ENCODE measurements around the gene TRPM6. TPM values are rescaled to one million over a fixed set of nuclear protein-coding genes. Genes with fewer than 3 reads are reported as not detected.

TRPM6 gene
- total RNA-seq, 1 experiment from 2014 or later = 0.57 TPM

- TF ChIP-seq CTCF (conservative IDR thresholded peaks at IDR 0.05) = no peak
- Histone ChIP-seq H3K4ac (ENCODE audit: low read depth, low read length) (no peak overlapping the region), H4K20me1 (ENCODE audit: control insufficient read depth, insufficient read depth, insufficient read length) (no peaks in the 10 kb centered on the region)
These were observed 158.5 kb downstream of the TRPM6 start for GRCh38 chr9:74729136-74729695.

More at GRCh38 chr9:74729136-74729695, 158.5 kb downstream of the TRPM6 start:
- Mint-ChIP-seq H3K4me1 (peaks cover 28 to 31% of the 10 kb centered on the region in 2 experiments), H3K27me3 (ENCODE audit: low read depth) (no peaks in the 10 kb centered on the region), H3K36me3 (ENCODE audit: insufficient read depth in 1 of 3, low read depth in 3 of 3) (no peaks in the 10 kb centered on the region), H3K9me3 (no peaks in the 10 kb centered on the region), H3K4me3 (no peak overlapping the region), H3K27ac (peak overlapping the region in 2 of 3 experiments; percentile 1 to 5; a peak in 2 of 7 replicates)
- Histone ChIP-seq H3K4me1 (ENCODE audit: insufficient read depth, low read length) (no peaks in the 10 kb centered on the region), H3K23ac (ENCODE audit: insufficient read length, low read depth, low read length) (no peak overlapping the region), H2AFZ (ENCODE audit: low read length) (no peak overlapping the region), H2AK5ac (ENCODE audit: insufficient read length, low read length) (no peak overlapping the region), H4K5ac (ENCODE audit: insufficient read length, low read depth, low read length) (no peak overlapping the region), H3K23me2 (ENCODE audit: insufficient read length, low read depth, low read length, poor library complexity, severe bottlenecking) (no peaks in the 10 kb centered on the region), H3K79me1 (ENCODE audit: insufficient read depth, low read depth, low read length, poor library complexity, severe bottlenecking) (no peaks in the 10 kb centered on the region), H2BK15ac (ENCODE audit: low read depth, low read length) (no peak overlapping the region), H2BK20ac (ENCODE audit: low read depth, low read length, poor library complexity, severe bottlenecking) (no peak overlapping the region), H3T11ph (ENCODE audit: low read length) (no peak overlapping the region), H3K4me2 (ENCODE audit: insufficient read depth, insufficient read length, low read length) (no peak overlapping the region), H4K91ac (ENCODE audit: insufficient read length, low read depth, low read length) (no peak overlapping the region), H3K9me3 (ENCODE audit: control insufficient read depth, low read depth, low read length) (no peaks in the 10 kb centered on the region), H3K79me2 (ENCODE audit: insufficient read depth, low read length) (no peaks in the 10 kb centered on the region; the same call in 1 of the 2 replicates), H3K27ac (ENCODE audit: insufficient read length, low read depth, low read length) (no peak overlapping the region), H2BK5ac (ENCODE audit: insufficient read length, low read length) (no peak overlapping the region), H4K8ac (replicated peaks; ENCODE audit: insufficient read length, low read depth, low read length) (no peak overlapping the region), H3K56ac (ENCODE audit: insufficient read length, low read depth, low read length) (no peak overlapping the region), H2BK120ac (ENCODE audit: low read depth, low read length, poor library complexity, severe bottlenecking) (no peak overlapping the region), H3K14ac (ENCODE audit: insufficient read depth, low read length) (no peak overlapping the region), H2BK12ac (ENCODE audit: insufficient read length, low read depth, low read length) (peak overlapping the region; percentile 94), H3K18ac (ENCODE audit: insufficient read length, low read depth, low read length) (no peak overlapping the region), H3K9ac (ENCODE audit: extremely low read depth, insufficient read length, low read length) (no peak overlapping the region), H3K27me3 (ENCODE audit: insufficient read depth, low read length) (no peaks in the 10 kb centered on the region)
- no peak for DNase-seq
- no CpG with 5 or more reads among the region's 9 CpGs for WGBS (ENCODE audit: extremely low coverage, insufficient read length, low lambda C conversion rate)

Data from H9 (cell line).